Measurements from ENCODE around the gene FSTL5. TPM values are rescaled to one million over a fixed set of nuclear protein-coding genes. Genes with fewer than 3 reads are reported as not detected.

Gene FSTL5
- total RNA-seq, 2 experiments from 2014 or later: not detected

DNA sequence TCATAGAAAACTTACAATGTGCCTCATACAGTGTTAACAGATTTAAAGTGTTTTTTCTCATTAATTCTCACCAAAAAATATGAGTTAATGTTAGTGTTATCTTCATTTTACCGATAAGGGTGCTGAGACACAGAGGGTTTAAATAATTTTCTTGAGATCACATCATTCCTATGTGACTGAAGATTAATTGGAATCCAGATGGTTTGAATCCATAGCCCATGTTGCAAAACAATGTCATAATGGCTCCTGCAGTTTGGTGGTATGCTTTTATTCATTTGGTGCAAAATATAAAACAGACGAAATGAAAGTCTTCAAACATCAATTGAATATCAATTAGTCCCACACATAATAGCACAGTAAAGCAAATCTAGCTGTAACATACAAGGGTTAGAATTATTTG is 512.2 kb downstream of the FSTL5 start:
- H3K4me1 Mint-ChIP-seq (ENCODE audit: low read depth): no peaks in the 10 kb centered on the region
- no peak overlapping the region for H3K4me3 Mint-ChIP-seq
- ChIA-PET POLR2A (no interaction called here), CTCF (no interaction called here)
- no peak overlapping the region for H3K27ac Mint-ChIP-seq
- DNase-seq (no peak), ATAC-seq (no peak)
- H3K36me3 Mint-ChIP-seq (ENCODE audit: low read depth): no peaks in the 10 kb centered on the region
- H3K27me3 Mint-ChIP-seq (ENCODE audit: low read depth): no peaks in the 10 kb centered on the region
- H3K9me3 Mint-ChIP-seq (ENCODE audit: insufficient read depth): peaks cover 14% of the 10 kb centered on the region

DNA sequence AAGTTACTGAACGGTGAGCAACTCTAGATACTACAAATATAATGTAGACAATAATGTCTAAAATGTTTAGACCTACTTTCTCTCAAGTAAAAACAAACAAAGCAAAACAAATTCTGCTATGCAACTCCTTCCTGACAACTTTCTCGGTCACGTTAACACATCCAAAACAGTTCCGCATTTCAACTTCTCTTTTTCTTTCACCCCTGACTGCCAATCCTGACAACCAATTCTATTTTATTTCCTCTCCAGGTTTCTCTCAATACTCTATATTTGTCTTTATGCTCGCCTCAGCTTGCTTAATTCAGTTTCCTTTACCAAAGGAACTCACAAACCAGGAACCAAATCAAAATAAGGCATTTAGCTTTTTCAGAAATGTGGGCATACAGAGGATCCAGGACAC is 513.0 kb downstream of the FSTL5 start:
- H3K27ac Mint-ChIP-seq: no peak overlapping the region
- ATAC-seq (no peak), DNase-seq (no peak)
- no peaks in the 10 kb centered on the region for H3K36me3 Mint-ChIP-seq (ENCODE audit: low read depth)
- H3K9me3 Mint-ChIP-seq (ENCODE audit: insufficient read depth): peaks cover 10% of the 10 kb centered on the region
- ChIA-PET POLR2A (no interaction called here), CTCF (no interaction called here)
- no peaks in the 10 kb centered on the region for H3K4me1 Mint-ChIP-seq (ENCODE audit: low read depth)
- H3K4me3 Mint-ChIP-seq: no peak overlapping the region
- H3K27me3 Mint-ChIP-seq (ENCODE audit: low read depth): no peaks in the 10 kb centered on the region

DNA sequence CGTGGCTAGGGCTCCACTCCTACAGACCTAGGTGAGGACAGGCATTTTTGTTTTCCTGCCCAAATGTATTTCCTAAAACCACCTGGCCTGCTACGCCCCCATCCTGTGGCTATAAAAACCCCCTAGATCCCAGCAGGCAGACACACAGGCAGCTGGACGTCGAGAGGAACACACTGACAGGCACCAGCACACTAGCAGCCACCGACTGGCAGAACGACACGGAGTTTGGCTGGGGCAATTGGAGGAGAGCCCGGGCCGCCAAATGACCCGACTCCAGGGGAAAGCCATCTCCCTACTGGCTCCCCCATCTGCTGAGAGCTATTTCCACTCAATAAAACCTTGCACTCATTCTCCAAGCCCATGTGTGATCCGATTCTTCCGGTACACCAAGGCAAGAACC is 516.0 kb downstream of the FSTL5 start:
- Mint-ChIP-seq H3K27ac (no peak overlapping the region), H3K4me1 (ENCODE audit: low read depth) (no peaks in the 10 kb centered on the region), H3K4me3 (no peak overlapping the region), H3K27me3 (ENCODE audit: low read depth) (no peaks in the 10 kb centered on the region), H3K9me3 (ENCODE audit: insufficient read depth) (peaks cover 10% of the 10 kb centered on the region), H3K36me3 (ENCODE audit: low read depth) (no peaks in the 10 kb centered on the region)
- DNase-seq (no peak), ATAC-seq (no peak)
- ChIA-PET CTCF (no interaction called here), POLR2A (no interaction called here)

- no peaks in the 10 kb centered on the region for H3K36me3 Mint-ChIP-seq (ENCODE audit: low read depth)
- POLR2A ChIA-PET: no interaction called here
- ATAC-seq (no peak), DNase-seq (no peak)
- H3K4me1 Mint-ChIP-seq (ENCODE audit: low read depth): no peaks in the 10 kb centered on the region
- CTCF ChIA-PET: no interaction called here
- H3K4me3 Mint-ChIP-seq: no peak overlapping the region
- peaks cover 6% of the 10 kb centered on the region for H3K9me3 Mint-ChIP-seq (ENCODE audit: insufficient read depth)
- no peaks in the 10 kb centered on the region for H3K27me3 Mint-ChIP-seq (ENCODE audit: low read depth)
- no peak overlapping the region for H3K27ac Mint-ChIP-seq
Observed at GRCh38 chr4:161642708-161643107, 521.1 kb downstream of the FSTL5 start.

DNA sequence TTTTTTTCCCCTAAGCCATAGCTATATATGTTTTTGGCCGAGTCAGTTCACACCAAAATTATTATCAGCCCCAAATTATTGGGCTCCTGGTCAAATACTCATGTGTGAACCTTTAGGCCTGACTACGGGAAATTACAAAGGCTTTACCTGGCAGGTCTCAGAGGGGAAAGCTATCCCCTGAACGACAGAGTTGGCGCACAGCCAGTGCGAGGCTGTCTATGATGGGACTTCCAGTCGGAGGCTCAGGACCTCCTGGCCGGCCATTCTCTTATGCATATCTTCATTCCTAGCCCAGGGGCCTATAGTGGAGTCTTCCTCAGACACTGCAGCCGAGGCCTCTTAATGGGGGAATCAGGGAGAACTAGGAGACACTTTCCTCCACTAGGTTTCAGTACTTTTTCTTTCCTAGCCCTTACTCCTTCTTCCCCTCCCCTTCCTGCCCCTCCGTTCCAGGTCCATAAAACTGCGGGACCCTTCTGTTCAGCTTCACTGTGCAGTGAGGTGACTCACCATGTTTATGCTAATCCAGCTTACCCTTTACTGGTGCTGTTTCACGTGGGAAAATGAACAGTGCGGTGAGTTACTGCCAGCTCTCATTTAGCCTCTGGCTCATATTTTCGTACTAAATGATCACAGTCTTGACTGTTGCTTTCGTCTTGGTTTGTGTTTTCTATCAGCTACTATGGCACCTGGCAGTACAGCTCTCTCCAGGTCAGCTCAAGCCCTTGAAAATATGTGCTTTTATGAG is 533.9 kb downstream of the FSTL5 start:
- no peak overlapping the region for H3K4me3 Mint-ChIP-seq
- no peaks in the 10 kb centered on the region for H3K4me1 Mint-ChIP-seq (ENCODE audit: low read depth)
- H3K27me3 Mint-ChIP-seq (ENCODE audit: low read depth): no peaks in the 10 kb centered on the region
- ATAC-seq (no peak), DNase-seq (no peak)
- ChIA-PET CTCF (no interaction called here), POLR2A (no interaction called here)
- no peak overlapping the region for H3K27ac Mint-ChIP-seq
- H3K36me3 Mint-ChIP-seq (ENCODE audit: low read depth): no peaks in the 10 kb centered on the region
- no peaks in the 10 kb centered on the region for H3K9me3 Mint-ChIP-seq (ENCODE audit: insufficient read depth)

DNA sequence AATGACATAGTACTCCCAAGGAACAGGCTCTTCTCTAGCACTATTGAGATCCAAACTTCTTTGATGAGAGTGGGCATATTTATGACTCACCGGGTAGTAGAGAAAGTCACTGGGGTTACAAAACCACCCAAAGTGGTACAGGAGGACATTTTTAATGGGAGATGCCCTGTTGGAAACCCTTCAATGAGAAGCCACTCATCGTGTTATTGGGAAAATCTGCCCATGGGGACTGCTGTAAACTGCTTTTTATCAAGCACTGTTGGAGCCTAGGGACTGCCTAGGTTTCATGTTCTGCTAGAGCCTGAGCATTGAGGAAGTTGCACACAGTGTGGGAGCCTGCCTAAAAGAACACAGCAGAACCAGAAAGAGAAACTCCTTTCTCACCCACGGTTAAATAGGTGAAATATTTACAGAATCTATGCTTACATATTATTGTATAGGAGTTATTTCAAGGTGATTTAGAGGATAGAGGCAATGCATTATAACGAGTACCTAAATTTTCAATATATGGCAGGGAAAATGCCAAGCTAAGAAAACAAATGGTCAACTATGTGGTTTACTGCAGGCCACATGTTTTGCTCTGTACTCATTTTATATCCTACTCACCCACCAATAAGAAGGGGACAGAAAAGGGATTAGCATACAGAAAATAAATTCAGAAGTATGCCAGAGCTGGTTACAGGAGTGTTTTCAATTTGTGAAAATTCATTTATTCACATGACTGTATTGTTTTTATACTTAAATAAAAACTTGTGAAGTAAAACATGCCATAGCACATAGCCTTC is 559.1 kb downstream of the FSTL5 start:
- Mint-ChIP-seq H3K27me3 (ENCODE audit: low read depth) (no peaks in the 10 kb centered on the region), H3K27ac (no peak overlapping the region)
- ATAC-seq: no peak

DNA sequence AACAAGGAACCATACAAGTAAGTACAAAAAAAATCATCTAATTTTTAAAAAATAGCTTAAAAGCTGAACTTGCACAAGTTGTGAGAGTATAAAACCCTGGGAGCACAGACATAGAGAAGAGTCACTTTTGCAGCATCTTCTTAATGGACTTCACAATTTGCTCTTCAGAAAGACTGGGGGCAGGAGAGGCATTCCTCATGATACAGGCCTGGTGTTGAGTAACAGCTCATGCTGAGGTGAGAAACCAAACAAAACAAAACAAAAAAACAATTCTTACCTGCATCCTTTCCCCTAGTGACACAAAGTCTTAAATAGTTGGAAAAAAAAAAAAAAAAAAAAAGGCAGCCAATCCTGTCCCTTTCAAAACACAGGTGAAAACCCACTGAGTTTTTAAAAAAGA is 562.8 kb downstream of the FSTL5 start:
- Mint-ChIP-seq H3K27me3 (ENCODE audit: low read depth) (no peaks in the 10 kb centered on the region), H3K27ac (no peak overlapping the region), H3K4me3 (no peak overlapping the region), H3K36me3 (ENCODE audit: low read depth) (no peaks in the 10 kb centered on the region), H3K4me1 (ENCODE audit: low read depth) (no peaks in the 10 kb centered on the region), H3K9me3 (ENCODE audit: insufficient read depth) (no peaks in the 10 kb centered on the region)
- ChIA-PET POLR2A (no interaction called here), CTCF (no interaction called here)
- DNase-seq: no peak
- ATAC-seq: no peak

More for the DNA sequence above, 559.1 kb downstream of the FSTL5 start:
- H3K9me3 Mint-ChIP-seq (ENCODE audit: insufficient read depth): no peaks in the 10 kb centered on the region
- no peak overlapping the region for H3K4me3 Mint-ChIP-seq
- POLR2A ChIA-PET: no interaction called here
- H3K4me1 Mint-ChIP-seq (ENCODE audit: low read depth): no peaks in the 10 kb centered on the region
- no peaks in the 10 kb centered on the region for H3K36me3 Mint-ChIP-seq (ENCODE audit: low read depth)
- CTCF ChIA-PET: no interaction called here
- no peak for DNase-seq

DNA sequence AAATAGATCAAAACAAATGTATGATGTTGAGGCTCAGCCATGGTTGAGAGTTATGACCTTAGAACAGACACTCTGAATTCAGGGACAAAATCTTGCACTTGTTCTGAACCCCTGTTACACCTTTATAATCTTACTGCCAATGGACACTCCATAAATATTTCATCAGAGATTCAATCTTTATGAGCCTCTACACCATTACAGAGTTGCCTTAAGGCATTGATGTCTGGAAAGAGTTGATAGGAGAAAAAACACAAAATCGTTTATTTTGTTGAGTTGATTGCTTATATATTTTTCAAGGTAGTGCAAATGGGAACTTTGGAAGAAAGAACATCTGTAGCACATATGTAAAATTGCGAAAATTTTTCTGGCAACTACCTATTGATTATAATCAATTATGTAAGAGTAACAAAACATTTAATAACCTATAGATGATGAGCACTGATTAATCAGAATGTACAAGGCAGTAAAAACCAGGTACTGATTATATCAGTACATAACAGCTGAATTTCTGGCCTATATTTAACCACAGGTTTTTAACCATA is 568.5 kb downstream of the FSTL5 start:
- CTCF ChIA-PET: no interaction called here
- no peak for DNase-seq
- POLR2A ChIA-PET: no interaction called here
- no peaks in the 10 kb centered on the region for H3K4me1 Mint-ChIP-seq (ENCODE audit: low read depth)
- H3K27me3 Mint-ChIP-seq (ENCODE audit: low read depth): no peaks in the 10 kb centered on the region
- H3K27ac Mint-ChIP-seq: no peak overlapping the region
- ATAC-seq: no peak
- H3K9me3 Mint-ChIP-seq (ENCODE audit: insufficient read depth): peaks cover 4% of the 10 kb centered on the region
- H3K4me3 Mint-ChIP-seq: no peak overlapping the region
- H3K36me3 Mint-ChIP-seq (ENCODE audit: low read depth): no peaks in the 10 kb centered on the region

- H3K4me3 Mint-ChIP-seq: no peak overlapping the region
- no peak for DNase-seq
- H3K27ac Mint-ChIP-seq: no peak overlapping the region
- no peaks in the 10 kb centered on the region for H3K9me3 Mint-ChIP-seq (ENCODE audit: insufficient read depth)
- CTCF ChIA-PET: no interaction called here
- no peak for ATAC-seq
- POLR2A ChIA-PET: no interaction called here
- no peaks in the 10 kb centered on the region for H3K36me3 Mint-ChIP-seq (ENCODE audit: low read depth)
- no peaks in the 10 kb centered on the region for H3K27me3 Mint-ChIP-seq (ENCODE audit: low read depth)
- no peaks in the 10 kb centered on the region for H3K4me1 Mint-ChIP-seq (ENCODE audit: low read depth)
Observed at GRCh38 chr4:161585011-161585410, 578.8 kb downstream of the FSTL5 start.

- no peaks in the 10 kb centered on the region for H3K27me3 Mint-ChIP-seq (ENCODE audit: low read depth)
- H3K4me3 Mint-ChIP-seq: no peak overlapping the region
- H3K27ac Mint-ChIP-seq: no peak overlapping the region
- ChIA-PET POLR2A (no interaction called here), CTCF (no interaction called here)
- H3K4me1 Mint-ChIP-seq (ENCODE audit: low read depth): no peaks in the 10 kb centered on the region
- H3K9me3 Mint-ChIP-seq (ENCODE audit: insufficient read depth): no peaks in the 10 kb centered on the region
- no peaks in the 10 kb centered on the region for H3K36me3 Mint-ChIP-seq (ENCODE audit: low read depth)
- no peak for DNase-seq
- no peak for ATAC-seq
Observed at GRCh38 chr4:161583549-161583948, 580.3 kb downstream of the FSTL5 start.

DNA sequence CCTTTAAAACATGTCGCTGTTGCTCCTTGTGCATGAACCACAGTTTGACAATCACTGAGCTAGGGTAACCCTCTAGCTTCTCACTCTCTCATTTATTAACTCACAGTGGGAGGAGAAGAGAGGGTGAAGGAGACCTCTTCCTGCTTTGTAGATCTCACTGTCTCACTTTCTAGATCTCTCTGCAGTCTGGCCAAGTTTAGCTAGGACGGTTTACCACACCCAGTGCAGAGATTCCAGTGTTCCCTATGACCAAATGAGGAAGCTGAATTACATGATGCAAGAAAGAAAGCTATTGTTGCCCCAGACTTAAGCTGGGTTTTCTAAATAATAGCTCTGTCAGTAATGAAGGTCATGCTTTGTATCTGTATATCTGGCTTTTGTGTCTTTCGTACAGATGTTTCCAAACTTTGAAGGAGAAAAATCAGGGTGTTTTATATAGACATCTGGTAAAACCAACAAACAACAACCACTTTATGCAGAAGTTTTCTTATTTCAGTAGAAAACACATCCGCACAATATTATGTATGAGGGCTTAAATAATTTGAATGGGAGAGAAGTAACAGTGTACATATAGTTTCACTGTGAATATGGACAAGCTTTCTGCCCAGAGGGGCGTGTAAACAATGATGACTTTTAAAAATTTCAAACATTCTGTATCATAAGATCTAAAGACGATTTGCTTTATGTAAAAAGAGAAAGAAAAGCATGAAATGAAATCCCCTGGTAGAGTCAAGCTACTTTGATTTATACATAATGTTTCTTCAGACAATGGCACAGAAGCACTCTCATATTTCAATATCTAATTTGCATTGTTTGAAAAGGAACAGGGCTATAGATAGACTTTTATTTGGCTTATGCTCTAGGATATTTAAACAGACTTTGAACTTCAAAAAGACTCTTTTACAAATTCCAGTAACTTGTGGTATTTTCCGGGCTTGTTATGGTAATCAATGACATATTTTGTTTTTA is 582.3 kb downstream of the FSTL5 start:
- ATAC-seq (no peak), DNase-seq (no peak)
- CTCF ChIA-PET: no interaction called here

More for the DNA sequence above, 582.3 kb downstream of the FSTL5 start:
- Mint-ChIP-seq H3K9me3 (ENCODE audit: insufficient read depth) (peaks cover 6% of the 10 kb centered on the region), H3K27me3 (ENCODE audit: low read depth) (no peaks in the 10 kb centered on the region), H3K4me1 (ENCODE audit: low read depth) (no peaks in the 10 kb centered on the region), H3K4me3 (no peak overlapping the region), H3K36me3 (ENCODE audit: low read depth) (no peaks in the 10 kb centered on the region), H3K27ac (no peak overlapping the region)
- POLR2A ChIA-PET: no interaction called here
